IgD-negative memory B cell (primary cell): ENCODE measurements around the gene RWDD4. TPM values are rescaled to one million over a fixed set of nuclear protein-coding genes. Genes with fewer than 3 reads are reported as not detected.
"Not testable (repeated sequence)": the region's sequence is repeated elsewhere in the genome, so short reads cannot be mapped to it uniquely, and the experiment has no call there.

Source experiments
- H3K27ac Mint-ChIP-seq, 3 donors: one replicate each; pipeline ENCODE4 v1.8.0; 2020 to 2022; ENCODE audit warnings: mild to moderate bottlenecking in 3 of 3, mixed read lengths in 3 of 3, moderate library complexity in 1 of 3
- H3K27me3 Mint-ChIP-seq: one replicate; pipeline ENCODE4 v1.8.0; 2021; ENCODE audit warnings: mixed read lengths
- H3K36me3 Mint-ChIP-seq: one replicate; pipeline ENCODE4 v1.8.0; 2020; ENCODE audit warnings: mild to moderate bottlenecking, mixed read lengths
- H3K4me1 Mint-ChIP-seq, 3 donors: one replicate each; pipeline ENCODE4 v1.8.0; 2020 to 2022; ENCODE audit warnings: mixed read lengths in 3 of 3, mild to moderate bottlenecking in 1 of 3
- H3K4me3 Mint-ChIP-seq, 4 donors: one replicate each; pipeline ENCODE4 v1.8.0; 2020 to 2022; ENCODE audit warnings: mild to moderate bottlenecking in 4 of 4, mixed read lengths in 4 of 4, moderate library complexity in 3 of 4
- H3K9me3 Mint-ChIP-seq, 3 donors: one replicate each; pipeline ENCODE4 v1.8.0; 2020 to 2021; ENCODE audit warnings: mixed read lengths in 3 of 3, mild to moderate bottlenecking in 1 of 3
- polyA plus RNA-seq: library from polyadenylated mRNA; unstranded; fragments of 300-500 nt; fragmentation: Illumina TruSeq; gene quantifications from one replicate; pipeline ENCODE4 v1.2.3, GENCODE V29; 2021

RWDD4 gene
- polyA plus RNA-seq, 1 donor from 2014 or later = 17.1 TPM

- not testable (repeated sequence) for H3K4me1 Mint-ChIP-seq, H3K36me3 Mint-ChIP-seq, H3K27me3 Mint-ChIP-seq, H3K4me3 Mint-ChIP-seq, H3K9me3 Mint-ChIP-seq, H3K27ac Mint-ChIP-seq
Observed at GRCh38 chr4:183627286-183627685, 31.7 kb downstream of the RWDD4 start.

GRCh38 chr4:183626168-183626567 is 32.8 kb downstream of the RWDD4 start:
- H3K27ac Mint-ChIP-seq = no peak overlapping the region
- no peak overlapping the region for H3K4me3 Mint-ChIP-seq
- peaks cover 8% of the 10 kb centered on the region for H3K27me3 Mint-ChIP-seq
- H3K9me3 Mint-ChIP-seq = no peaks in the 10 kb centered on the region
- peaks cover 0 to 1% (median 0%) of the 10 kb centered on the region in 3 donors for H3K4me1 Mint-ChIP-seq
- H3K36me3 Mint-ChIP-seq = no peaks in the 10 kb centered on the region

GRCh38 chr4:183624548-183624947 is 34.4 kb downstream of the RWDD4 start:
- Mint-ChIP-seq H3K36me3 (no peaks in the 10 kb centered on the region), H3K27ac (no peak overlapping the region), H3K4me3 (no peak overlapping the region), H3K4me1 (peaks cover 0 to 1% (median 0%) of the 10 kb centered on the region in 3 donors), H3K9me3 (no peaks in the 10 kb centered on the region), H3K27me3 (peaks cover 12% of the 10 kb centered on the region)

GRCh38 chr4:183621875-183622274 is 37.1 kb downstream of the RWDD4 start:
- Mint-ChIP-seq H3K4me1 (peaks cover 0 to 1% (median 0%) of the 10 kb centered on the region in 3 donors), H3K36me3 (no peaks in the 10 kb centered on the region), H3K27ac (no peak overlapping the region), H3K27me3 (peaks cover 10% of the 10 kb centered on the region), H3K9me3 (peaks cover 0 to 2% (median 0%) of the 10 kb centered on the region in 3 donors), H3K4me3 (no peak overlapping the region)

GRCh38 chr4:183620421-183620820 is 38.6 kb downstream of the RWDD4 start:
- Mint-ChIP-seq H3K4me1 (peaks cover 0 to 1% (median 0%) of the 10 kb centered on the region in 3 donors), H3K27ac (no peak overlapping the region), H3K9me3 (peaks cover 0 to 2% (median 0%) of the 10 kb centered on the region in 3 donors), H3K36me3 (no peaks in the 10 kb centered on the region), H3K4me3 (no peak overlapping the region), H3K27me3 (peaks cover 11% of the 10 kb centered on the region)

- Mint-ChIP-seq H3K9me3 (peaks cover 0 to 2% (median 0%) of the 10 kb centered on the region in 3 donors), H3K4me1 (peaks cover 0 to 1% (median 0%) of the 10 kb centered on the region in 3 donors), H3K4me3 (no peak overlapping the region), H3K27me3 (peaks cover 10% of the 10 kb centered on the region), H3K36me3 (no peaks in the 10 kb centered on the region), H3K27ac (no peak overlapping the region)
Observed at GRCh38 chr4:183618681-183619080, 40.3 kb downstream of the RWDD4 start.

- Mint-ChIP-seq H3K9me3 (peaks cover 0 to 2% (median 0%) of the 10 kb centered on the region in 3 donors), H3K36me3 (no peaks in the 10 kb centered on the region), H3K4me1 (peaks cover 0 to 1% (median 0%) of the 10 kb centered on the region in 3 donors), H3K27ac (no peak overlapping the region), H3K4me3 (no peak overlapping the region), H3K27me3 (peaks cover 9% of the 10 kb centered on the region)
Observed at GRCh38 chr4:183617075-183617474, 41.9 kb downstream of the RWDD4 start.

GRCh38 chr4:183612329-183613250 is 46.4 kb downstream of the RWDD4 start:
- no peak overlapping the region for H3K4me3 Mint-ChIP-seq
- no peaks in the 10 kb centered on the region for H3K4me1 Mint-ChIP-seq
- H3K27ac Mint-ChIP-seq = no peak overlapping the region
- peaks cover 5% of the 10 kb centered on the region for H3K27me3 Mint-ChIP-seq
- no peaks in the 10 kb centered on the region for H3K36me3 Mint-ChIP-seq
- peaks cover 0 to 2% (median 0%) of the 10 kb centered on the region in 3 donors for H3K9me3 Mint-ChIP-seq

- Mint-ChIP-seq H3K4me1 (no peaks in the 10 kb centered on the region), H3K27ac (no peak overlapping the region), H3K27me3 (peaks cover 5% of the 10 kb centered on the region), H3K4me3 (no peak overlapping the region), H3K36me3 (no peaks in the 10 kb centered on the region), H3K9me3 (no peaks in the 10 kb centered on the region)
Observed at GRCh38 chr4:183611210-183611830, 47.7 kb downstream of the RWDD4 start.

GRCh38 chr4:183610613-183611012 is 48.4 kb downstream of the RWDD4 start:
- H3K36me3 Mint-ChIP-seq = no peaks in the 10 kb centered on the region
- H3K9me3 Mint-ChIP-seq = no peaks in the 10 kb centered on the region
- peaks cover 4% of the 10 kb centered on the region for H3K27me3 Mint-ChIP-seq
- H3K4me3 Mint-ChIP-seq = no peak overlapping the region
- H3K4me1 Mint-ChIP-seq = no peaks in the 10 kb centered on the region
- no peak overlapping the region for H3K27ac Mint-ChIP-seq

- no peak overlapping the region for H3K27ac Mint-ChIP-seq
- no peaks in the 10 kb centered on the region for H3K36me3 Mint-ChIP-seq
- H3K27me3 Mint-ChIP-seq = peaks cover 4% of the 10 kb centered on the region
- H3K4me1 Mint-ChIP-seq = no peaks in the 10 kb centered on the region
- peak overlapping the region in 1 of 4 donors; percentile 43 for H3K4me3 Mint-ChIP-seq
- H3K9me3 Mint-ChIP-seq = no peaks in the 10 kb centered on the region
Observed at GRCh38 chr4:183610033-183610432, 49.0 kb downstream of the RWDD4 start.

GRCh38 chr4:183609151-183609550 is 49.8 kb downstream of the RWDD4 start:
- Mint-ChIP-seq H3K4me1 (no peaks in the 10 kb centered on the region), H3K27me3 (peaks cover 4% of the 10 kb centered on the region), H3K36me3 (no peaks in the 10 kb centered on the region), H3K27ac (no peak overlapping the region), H3K9me3 (no peaks in the 10 kb centered on the region), H3K4me3 (no peak overlapping the region)

GRCh38 chr4:183607894-183608293 is 51.1 kb downstream of the RWDD4 start:
- Mint-ChIP-seq H3K36me3 (no peaks in the 10 kb centered on the region), H3K9me3 (no peaks in the 10 kb centered on the region), H3K27ac (no peak overlapping the region), H3K4me3 (no peak overlapping the region), H3K4me1 (no peaks in the 10 kb centered on the region), H3K27me3 (peaks cover 4% of the 10 kb centered on the region)

GRCh38 chr4:183602557-183603027 is 56.4 kb downstream of the RWDD4 start:
- no peaks in the 10 kb centered on the region for H3K9me3 Mint-ChIP-seq
- H3K4me1 Mint-ChIP-seq = peaks cover 0 to 2% (median 1%) of the 10 kb centered on the region in 3 donors
- no peaks in the 10 kb centered on the region for H3K36me3 Mint-ChIP-seq
- no peak overlapping the region for H3K4me3 Mint-ChIP-seq
- H3K27me3 Mint-ChIP-seq = no peaks in the 10 kb centered on the region
- H3K27ac Mint-ChIP-seq = no peak overlapping the region

- no peaks in the 10 kb centered on the region for H3K27me3 Mint-ChIP-seq
- peaks cover 0 to 2% (median 1%) of the 10 kb centered on the region in 3 donors for H3K4me1 Mint-ChIP-seq
- H3K27ac Mint-ChIP-seq = no peak overlapping the region
- H3K9me3 Mint-ChIP-seq = peaks cover 0 to 3% (median 0%) of the 10 kb centered on the region in 3 donors
- H3K36me3 Mint-ChIP-seq = no peaks in the 10 kb centered on the region
- no peak overlapping the region for H3K4me3 Mint-ChIP-seq
Observed at GRCh38 chr4:183601381-183601780, 57.6 kb downstream of the RWDD4 start.
